NCI-H1092 treated with DMSO at 0.1 percent for 48 hours (cell line): ENCODE results near the gene KAT2B.

Experiments used
- DNase-seq: peaks from one replicate; lab custom pipeline; 2025; lab: John Stamatoyannopoulos, UW

KAT2B gene

DNA sequence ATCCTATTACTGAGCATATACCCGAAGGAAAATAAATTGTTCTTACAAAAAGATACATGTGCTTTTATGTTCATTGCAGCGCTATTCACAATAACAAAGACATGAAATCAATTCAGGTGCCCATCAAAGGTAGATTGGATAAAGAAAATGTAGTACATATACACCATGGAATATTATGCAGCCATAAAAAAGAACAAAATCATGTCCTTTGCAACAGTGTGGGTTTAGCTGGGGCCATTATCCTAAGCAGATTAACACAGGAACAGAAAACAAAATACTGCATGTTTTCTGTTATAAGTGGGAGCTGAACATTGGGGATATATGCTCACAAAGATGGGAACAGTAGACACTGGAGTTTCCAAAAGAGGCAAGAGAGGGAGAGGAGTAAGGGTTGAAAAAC is 103.3 kb downstream of the KAT2B start:
- no peak for DNase-seq

DNA sequence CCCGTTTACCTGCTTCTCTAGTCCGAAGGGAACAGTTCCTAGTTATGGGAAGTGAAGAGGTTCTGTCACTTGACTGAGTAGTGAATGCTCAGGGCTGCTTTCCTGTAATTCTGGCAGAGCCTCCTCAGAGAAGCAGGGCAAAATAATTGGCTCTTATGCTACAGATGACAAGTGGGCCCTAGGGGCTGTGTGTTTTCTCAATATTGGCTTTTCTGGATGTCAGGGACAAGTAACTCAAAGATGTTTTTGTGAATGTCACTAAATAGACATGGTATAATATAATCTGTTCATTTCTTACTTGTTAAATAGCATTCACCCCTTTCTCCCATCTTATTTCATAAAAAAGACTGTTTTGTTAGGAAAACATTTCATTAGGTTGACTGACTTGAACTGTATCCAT is 105.6 kb downstream of the KAT2B start:
- no peak for DNase-seq

DNA sequence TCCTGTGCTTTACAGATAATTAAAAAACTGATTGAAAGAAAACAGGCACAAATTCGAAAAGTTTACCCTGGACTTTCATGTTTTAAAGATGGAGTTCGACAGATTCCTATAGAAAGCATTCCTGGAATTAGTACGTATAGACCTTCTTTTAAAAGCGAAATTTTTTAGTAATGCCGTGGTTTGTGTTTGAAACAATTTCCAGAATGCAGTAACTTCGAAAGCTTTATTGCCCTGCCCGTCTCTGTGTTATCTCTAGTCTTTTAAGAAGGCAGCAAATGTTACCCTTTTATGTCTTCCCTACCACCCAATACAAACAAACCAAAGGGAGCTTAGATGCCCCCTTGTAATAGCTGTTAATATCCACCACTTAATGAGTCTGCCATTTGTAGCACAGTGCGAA is 106.1 kb downstream of the KAT2B start:
- no peak for DNase-seq

- no peak for DNase-seq
Measured at GRCh38 chr3:20147361-20147760, 107.1 kb downstream of the KAT2B start.

DNA sequence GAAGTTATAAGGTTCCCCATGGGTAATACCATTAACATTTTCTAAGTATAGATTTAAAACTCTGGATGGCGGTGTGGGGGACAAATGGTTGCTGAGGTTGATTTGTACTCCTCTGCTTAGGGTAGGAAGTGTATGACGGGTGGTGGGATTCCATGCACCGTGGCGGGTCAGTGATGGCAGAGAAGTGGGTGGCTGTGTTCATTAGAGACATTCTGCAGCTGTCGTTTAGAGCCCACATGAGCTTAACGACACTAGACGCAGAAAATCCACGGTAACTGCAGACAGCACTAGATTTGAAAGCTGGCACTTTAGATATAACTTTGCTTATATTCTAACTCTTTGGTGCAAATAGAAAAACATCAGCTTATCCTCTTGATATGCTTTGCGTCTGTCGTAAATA is 108.2 kb downstream of the KAT2B start:
- DNase-seq: no peak

DNA sequence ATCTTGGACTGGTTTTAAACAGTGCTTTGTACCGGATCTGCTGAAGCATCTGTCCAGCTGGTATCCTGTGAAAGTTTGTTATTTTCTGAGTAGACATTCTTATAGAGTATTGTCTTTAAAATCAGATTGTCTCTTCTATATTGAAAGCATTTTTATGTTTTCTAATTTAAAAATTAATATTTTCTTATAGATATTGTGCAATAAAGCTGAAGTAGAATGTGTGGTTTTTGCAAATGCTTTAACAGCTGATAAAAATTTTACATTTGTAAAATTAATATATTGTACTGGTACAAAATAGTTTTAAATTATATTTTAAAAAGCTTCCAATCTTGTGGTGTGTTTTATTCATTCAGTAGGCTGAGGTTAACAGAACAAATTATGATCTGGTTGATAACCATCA is 113.8 kb downstream of the KAT2B start:
- DNase-seq: no peak

GRCh38 chr3:20154928-20155327 is 114.7 kb downstream of the KAT2B start:
- DNase-seq: no peak

DNA sequence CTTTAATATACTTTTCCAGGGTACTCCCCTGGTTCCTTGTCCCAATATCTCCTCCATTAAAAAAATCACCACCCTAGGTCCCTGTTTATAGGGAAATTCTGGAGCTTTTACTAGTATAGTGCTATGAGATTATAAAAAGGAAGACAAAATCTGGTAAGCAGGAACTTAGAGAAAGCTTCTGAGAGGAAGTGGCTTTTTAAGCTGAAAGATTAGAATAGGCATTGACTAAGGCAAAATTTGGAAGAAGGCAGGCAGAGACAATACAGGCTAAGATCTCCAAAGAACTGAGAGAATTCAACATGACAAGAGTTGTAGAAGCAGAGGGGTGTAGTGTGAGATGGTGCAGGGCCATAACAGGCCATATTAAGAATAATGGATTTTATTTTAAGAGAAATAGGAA is 120.0 kb downstream of the KAT2B start:
- no peak for DNase-seq

- DNase-seq: no peak
Measured at GRCh38 chr3:20161714-20162113, 121.5 kb downstream of the KAT2B start.

- DNase-seq: peak; percentile 84
Measured at GRCh38 chr3:20173844-20174410, 133.7 kb downstream of the KAT2B start.

DNA sequence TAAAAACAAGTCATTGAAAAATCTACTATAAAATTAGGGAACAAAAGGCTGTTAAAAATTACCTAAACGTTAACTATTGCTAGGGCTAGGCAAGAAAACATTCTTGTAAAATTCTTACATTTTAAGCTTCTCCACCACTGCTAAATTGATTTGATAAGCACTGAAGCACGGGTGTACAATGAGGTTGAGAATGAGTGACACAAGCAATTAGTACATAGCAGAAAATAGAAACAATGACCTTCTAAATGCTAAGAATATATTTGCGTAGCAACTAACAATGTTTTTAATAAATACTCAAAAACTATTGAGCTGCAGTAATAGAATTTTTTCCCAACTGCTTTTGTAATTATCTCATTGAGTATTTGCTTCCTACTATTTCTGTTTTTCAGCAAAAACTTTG is 141.0 kb downstream of the KAT2B start:
- no peak for DNase-seq

- DNase-seq: no peak
Measured at GRCh38 chr3:20182206-20182605, 142.0 kb downstream of the KAT2B start.

GRCh38 chr3:20185331-20185678 is 145.1 kb downstream of the KAT2B start:
- peak; percentile 18 for DNase-seq

DNA sequence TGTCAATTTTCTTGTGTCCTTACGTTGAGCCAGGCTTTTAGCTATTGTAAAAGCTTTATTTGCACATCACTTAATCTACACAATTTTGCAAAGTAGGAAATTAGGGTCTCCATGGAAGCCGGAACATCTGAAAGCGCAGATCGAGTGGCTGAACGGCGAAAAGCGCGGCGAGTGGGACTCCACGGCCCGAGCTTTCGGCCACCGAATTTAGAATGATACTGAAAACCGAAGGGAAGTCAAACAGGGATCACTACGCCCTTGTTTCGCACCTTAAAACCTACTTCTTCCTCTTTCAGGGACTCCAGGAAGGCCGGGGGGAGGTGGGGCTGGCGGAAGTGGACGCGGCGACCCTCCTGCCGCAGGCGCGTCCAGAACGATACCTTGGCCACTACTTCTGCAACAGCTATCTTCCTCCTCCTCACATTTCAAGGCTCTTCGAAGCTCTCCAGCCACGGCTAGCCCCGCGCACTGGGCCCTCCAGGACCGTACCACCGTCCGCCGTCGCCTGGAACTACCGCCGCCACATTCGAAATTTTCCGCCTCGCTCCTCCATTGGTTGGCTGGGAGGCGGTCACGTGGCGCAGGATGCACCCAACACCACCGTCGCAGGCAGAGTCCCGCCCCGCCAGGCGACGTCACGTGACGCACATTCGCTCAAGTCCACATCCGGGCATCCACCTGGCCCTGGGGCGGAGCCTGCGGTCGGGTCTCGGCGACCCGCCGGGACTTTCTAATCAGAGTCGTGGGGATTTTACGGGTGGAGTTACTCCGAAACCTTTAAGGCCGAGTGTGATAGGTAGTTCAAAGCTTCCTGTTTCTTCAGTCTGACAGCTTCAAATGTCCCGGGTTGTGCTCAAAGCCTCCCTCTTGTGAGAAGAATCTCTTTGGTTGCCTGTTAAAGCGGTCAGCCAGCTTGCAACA is 145.7 kb downstream of the KAT2B start, which contains the start of gene SGO1:
Gene SGO1, minus strand, starts transcription at position 528 of the 921 bp plus-strand sequence. CDS start 2,179 bp downstream, outside the sequence.
- peak; percentile 93 for DNase-seq

- DNase-seq: peak; percentile 43
Measured at GRCh38 chr3:20186600-20187004, 146.4 kb downstream of the KAT2B start.

DNA sequence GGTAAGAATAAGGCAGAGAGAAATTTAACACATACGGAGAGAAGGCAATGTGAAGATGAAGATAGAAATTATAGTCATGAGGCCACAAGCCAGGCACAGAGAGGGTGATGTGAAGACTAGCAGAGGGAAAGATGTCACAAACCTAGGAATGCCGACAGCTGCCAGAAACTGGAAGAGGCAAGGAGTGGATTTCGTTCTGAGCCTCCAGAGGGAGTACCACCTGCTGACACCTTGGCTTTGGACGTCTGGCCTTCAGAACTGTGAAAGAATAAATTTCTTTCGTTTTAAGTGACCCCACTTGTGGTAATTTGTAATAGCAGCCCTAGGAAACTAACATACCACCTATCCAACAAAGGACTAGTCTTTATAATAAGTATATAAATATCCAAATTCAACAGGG is 150.7 kb downstream of the KAT2B start:
- DNase-seq: no peak

DNA sequence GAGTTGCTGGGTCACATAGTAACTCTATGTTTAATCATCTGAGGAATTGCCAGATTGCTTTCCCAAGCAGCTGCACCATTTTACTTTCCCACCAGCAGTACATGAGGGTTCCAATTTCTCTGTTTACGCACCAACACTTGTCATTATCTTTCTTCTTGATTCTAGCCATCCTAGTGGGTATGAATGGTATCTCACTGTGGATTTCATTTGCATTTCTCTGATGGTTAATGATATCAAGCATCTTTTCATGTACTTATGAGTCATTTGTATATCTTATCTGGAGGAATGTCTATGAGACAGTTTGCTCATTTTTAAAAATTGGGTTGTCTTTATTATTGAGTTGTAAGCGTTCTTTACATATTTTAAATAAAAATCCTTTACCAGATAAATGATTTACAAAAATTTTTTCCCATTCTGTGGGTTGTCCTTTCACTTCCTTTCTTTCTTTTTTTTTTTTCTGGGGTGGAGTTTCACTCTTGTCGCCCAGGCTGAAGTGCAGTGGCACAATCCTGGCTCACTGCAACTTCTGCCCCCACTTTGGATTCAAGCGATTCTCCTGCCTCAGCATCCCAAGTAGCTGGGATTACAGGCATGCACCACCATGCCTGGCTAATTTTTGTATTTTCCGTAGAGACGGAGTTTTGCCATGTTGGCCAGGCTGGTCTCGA is 154.7 kb downstream of the KAT2B start:
- DNase-seq: no peak

DNA sequence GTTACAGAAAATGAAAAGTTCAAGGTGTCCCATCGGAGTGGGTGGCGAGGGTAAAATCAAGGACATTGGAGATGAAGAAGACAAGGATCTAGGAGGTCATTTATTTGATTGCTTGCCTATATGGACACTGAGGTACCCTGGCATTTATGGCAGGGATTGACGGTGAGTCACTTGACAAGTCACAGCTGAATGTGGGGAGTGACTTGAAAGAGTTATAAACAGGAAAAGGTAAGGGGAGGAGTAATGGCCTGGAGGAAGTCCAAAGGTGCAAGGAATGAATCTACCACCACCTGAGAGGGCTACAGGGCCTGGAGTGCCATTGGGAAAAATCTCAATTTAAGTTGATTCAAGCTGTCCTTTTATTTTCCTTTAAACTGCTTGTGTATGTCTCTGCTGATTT is 157.5 kb downstream of the KAT2B start:
- DNase-seq: no peak

DNA sequence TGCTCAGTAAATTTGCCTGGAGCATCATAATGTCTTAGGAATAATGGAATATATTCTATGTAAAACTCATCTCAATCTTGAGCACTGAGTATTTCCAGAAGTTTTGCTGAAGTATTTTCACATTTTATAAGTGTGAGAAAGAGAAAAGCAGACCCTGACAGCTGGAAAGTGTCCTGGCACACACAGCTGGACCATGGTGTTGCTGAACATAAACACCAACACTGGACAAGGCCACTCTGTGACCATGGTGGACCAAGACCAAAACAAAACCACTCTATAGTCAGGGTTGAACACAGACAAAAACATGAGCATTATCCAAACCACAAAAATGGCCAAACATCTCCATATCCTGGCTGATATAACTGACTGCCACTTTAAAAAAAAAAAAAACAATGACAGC is 160.9 kb downstream of the KAT2B start:
- DNase-seq: no peak
